EL (cell line): ENCODE results near the gene MCF2L.
"Not testable (repeated sequence)": the region's sequence is repeated elsewhere in the genome, so short reads cannot be mapped to it uniquely, and the experiment has no call there.

ENCODE experiments used
- DNase-seq: peaks from one replicate; pipeline ENCODE4 v3.0.0-alpha.2; 2016

The MCF2L gene, protein sequence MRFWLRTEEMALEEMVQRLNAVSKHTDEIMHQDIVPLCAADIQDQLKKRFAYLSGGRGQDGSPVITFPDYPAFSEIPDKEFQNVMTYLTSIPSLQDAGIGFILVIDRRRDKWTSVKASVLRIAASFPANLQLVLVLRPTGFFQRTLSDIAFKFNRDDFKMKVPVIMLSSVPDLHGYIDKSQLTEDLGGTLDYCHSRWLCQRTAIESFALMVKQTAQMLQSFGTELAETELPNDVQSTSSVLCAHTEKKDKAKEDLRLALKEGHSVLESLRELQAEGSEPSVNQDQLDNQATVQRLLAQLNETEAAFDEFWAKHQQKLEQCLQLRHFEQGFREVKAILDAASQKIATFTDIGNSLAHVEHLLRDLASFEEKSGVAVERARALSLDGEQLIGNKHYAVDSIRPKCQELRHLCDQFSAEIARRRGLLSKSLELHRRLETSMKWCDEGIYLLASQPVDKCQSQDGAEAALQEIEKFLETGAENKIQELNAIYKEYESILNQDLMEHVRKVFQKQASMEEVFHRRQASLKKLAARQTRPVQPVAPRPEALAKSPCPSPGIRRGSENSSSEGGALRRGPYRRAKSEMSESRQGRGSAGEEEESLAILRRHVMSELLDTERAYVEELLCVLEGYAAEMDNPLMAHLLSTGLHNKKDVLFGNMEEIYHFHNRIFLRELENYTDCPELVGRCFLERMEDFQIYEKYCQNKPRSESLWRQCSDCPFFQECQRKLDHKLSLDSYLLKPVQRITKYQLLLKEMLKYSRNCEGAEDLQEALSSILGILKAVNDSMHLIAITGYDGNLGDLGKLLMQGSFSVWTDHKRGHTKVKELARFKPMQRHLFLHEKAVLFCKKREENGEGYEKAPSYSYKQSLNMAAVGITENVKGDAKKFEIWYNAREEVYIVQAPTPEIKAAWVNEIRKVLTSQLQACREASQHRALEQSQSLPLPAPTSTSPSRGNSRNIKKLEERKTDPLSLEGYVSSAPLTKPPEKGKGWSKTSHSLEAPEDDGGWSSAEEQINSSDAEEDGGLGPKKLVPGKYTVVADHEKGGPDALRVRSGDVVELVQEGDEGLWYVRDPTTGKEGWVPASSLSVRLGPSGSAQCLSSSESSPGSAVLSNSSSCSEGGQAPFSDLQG

GRCh38 chr13:112968910-112969691, at the start of gene MCF2L:
MCF2L (plus strand) TSS chr13:112969214; CDS start chr13:112969380, 166 bp downstream.
- peak; percentile 14 for DNase-seq

DNA sequence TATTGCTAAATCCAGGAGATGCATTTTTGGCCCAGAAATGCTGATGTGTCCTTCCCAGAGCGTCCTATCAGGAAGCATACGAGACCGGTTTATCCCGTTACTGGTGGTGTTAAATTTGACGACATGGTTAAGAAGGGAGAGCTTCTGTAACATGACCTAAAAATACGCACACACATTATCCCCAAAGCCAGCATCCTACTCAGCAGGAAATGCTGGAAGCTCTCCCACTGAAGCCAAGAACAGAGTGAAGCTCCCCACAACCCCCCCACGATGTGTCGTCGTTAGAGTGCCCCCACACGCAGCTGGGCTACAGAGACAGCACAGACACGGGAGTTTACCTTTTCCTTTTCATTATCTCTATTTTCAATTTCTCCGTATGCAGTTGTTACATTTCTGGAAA, 45.1 kb upstream of the MCF2L start:
- DNase-seq, result no peak

DNA sequence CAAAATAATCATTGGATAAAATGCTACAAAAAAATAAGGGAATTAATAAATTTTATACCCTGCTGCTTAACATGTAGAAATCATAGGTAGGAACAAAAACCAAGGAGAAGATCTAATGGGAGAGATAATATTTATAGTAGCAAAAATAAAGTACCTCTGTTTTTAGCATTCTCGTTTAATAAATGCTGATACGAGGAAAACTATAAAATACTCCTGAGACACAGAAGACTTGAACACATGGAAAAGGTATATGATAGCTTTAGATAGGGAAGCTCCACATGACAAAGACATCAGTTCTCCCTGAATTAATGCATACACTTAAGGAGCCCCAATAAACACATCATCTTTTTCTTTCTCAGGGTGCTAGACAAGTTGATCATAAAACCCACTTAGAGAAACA, 44.6 kb upstream of the MCF2L start:
- DNase-seq, result no peak

- DNase-seq, result no peak
These were observed 43.0 kb upstream of the MCF2L start for GRCh38 chr13:112926003-112926402.

DNA sequence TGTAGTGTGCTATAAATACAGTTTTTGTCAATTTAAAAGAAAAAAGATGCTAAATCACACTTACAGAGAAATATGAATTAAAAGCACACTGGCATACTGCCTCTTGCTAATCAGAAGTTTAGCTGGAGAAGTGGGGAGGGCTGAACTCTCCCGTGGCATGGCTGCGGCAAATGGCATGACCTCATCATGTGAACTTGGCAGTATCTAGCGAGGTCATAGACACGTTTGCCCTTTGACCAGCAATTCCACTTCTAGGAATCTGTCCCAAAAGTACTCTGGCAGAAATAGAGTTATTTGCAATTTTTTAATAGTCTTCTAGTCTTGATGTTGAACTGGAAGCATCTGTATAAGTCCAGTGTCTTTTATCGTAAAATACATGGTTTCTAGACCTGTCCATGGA, 42.0 kb upstream of the MCF2L start:
- no peak for DNase-seq

DNA sequence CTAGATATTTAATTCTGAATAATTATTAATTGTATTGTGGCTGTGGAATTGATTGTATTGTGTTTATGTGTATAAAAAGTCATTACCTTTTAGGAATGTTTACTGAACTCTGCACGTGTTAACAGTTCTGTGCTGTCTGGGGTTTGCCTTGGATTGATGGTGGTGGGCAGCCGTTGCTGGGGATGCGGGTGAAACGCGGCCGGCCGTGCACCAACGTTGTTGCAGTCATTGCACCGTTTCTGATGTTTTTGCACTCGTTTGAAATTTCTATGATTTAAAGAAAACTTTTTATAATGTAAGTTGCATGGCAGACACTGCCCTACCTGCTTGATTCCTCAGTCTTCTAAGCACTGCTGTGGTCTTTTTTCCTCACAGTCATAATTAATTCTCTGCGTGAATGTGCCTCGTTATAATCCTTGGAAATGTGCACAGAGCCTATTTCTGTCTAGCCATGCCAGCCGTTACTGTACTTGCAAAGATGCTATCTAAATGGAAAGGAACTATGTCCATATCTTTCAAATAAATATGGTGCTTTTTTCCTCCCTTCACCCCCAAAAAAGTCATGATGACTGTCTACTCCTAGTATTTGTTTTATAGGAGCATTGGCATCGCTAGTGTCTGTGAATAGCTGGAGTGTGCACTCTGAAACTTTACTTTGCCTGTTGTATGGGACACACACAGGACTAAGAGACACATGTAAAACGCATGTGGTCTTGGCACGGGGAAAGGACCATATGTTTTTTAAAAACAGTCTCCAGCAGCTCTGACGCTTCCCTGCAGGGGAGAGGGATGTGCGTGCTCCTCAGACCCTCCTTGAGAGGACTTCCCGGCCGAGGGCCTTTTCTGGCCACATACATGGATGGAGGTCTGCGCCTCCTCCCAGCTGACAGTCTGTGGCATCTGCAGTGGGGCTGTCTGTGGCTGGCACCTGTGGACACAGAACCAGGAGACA, 40.7 kb upstream of the MCF2L start:
- DNase-seq, result no peak

DNA sequence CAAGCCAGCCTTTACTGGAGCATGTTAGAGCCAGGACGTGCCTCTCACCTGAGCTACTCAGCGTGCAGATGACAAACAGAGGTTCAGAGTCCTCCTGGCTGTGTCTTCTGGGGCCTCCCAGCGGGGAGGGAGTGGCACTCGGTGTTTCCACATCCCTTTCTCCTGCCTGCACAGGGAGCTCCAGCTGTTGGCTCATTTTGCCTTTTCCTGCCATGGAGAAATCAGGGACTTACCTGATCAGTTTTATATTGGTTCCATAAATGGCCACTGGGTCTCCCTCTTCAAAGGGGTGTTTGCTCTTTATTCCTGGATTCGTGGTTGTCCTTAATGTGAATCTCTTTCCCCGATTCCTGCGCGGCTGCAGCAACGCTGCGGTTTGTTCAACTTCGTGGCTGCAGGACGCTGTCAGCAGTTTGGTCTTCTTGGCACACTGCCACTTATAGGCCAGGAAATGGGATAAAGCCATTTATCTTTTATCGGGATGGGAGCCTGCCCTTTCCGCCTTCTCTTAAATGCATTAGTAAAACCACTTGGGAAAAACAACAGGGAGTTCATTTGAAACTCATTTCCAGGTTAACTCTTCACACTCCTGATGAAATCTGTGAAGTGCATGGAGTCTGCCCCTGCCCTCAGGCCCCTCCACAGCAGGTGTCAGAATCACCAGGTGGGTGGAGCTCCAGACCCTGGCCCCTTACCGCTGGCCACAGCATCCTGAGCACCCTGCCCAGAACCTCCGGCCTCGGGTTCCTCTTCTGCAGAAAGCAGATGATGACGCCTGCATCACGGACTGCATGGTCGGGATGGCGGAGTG, 39.8 kb upstream of the MCF2L start:
- peak; percentile 37 for DNase-seq

DNA sequence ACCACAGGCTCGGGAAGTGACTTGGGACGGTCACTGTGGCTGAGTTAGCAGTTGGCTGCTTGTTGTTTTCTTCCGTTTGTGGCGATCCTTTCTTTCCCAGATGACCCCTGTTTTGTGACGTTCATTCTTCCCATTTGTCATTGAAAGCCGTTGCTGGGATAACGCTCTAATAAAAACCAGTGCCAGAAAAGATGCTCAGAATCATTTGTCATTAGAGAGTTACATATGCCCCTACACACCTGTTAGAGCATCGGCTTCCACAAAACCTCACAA, 39.3 kb upstream of the MCF2L start:
- no peak for DNase-seq

DNA sequence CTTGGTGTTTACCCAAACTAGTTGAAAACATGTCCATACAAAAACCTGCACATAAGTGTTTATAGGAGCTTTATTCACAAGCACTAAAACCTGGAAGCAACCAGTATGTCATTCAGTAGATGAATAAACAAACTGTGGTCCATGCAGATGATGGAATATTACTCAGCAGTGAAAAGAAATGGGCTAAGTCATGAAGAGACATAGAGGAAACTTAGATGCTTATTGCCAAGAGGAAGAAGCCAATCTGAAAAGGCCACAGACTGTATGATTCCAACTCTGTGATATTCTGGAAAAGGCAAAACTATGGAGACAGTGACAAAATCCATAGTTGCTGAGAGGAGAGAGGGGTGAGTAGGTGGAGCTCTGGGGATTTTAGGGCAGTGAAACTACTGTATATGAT, 38.8 kb upstream of the MCF2L start:
- no peak for DNase-seq

DNA sequence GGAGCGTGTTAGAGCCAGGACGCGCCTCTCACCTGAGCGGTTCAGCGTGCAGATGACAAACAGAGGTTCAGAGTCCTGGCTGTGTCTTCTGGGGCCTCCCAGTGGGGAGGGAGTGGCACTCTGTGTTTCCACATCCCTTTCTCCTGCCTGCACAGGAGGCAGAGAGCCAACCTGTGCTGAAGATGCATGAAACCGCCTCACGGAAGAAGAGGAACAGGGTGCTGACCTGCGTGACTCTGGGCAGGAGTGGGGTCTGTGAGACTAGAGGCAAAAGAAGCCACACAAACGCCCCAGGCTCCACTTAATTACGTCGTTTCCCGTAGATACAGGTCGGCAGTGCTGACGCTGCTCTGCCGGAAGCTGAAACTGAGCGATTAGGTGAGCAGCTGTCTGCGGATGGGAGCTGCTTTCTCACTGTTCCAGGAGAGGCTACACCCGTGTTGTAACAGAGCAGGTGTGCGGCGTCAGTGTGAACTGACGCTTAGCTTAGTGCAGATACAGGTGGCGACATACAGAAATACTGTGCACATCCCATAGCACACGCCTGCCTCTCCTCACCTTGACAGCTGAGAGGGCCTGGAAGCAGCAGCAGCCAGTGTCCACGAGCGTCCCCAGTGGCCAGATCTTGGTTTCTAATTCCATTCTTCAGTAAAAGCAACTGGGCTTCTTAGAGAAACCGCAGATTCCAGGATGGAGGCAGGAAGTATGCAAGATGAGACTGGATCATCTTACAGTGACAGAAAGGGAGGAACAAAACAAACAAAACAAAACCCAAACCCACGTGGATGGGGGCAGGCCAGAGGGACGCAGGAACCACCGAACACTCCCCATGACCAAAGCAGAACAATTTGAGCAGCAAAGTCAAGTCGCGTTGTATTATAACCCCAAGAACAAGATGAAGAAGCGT, 37.7 kb upstream of the MCF2L start:
- DNase-seq, result peak; percentile 71

GRCh38 chr13:112932971-112933370, 36.0 kb upstream of the MCF2L start:
- no peak for DNase-seq

GRCh38 chr13:112933649-112934048, 35.4 kb upstream of the MCF2L start:
- no peak for DNase-seq

- no peak for DNase-seq
These were observed 34.9 kb upstream of the MCF2L start for GRCh38 chr13:112934078-112934477.

GRCh38 chr13:112938680-112939079, 30.3 kb upstream of the MCF2L start:
- DNase-seq, result no peak

- no peak for DNase-seq
These were observed 28.8 kb upstream of the MCF2L start for GRCh38 chr13:112940236-112940635.

GRCh38 chr13:112941349-112941748, 27.7 kb upstream of the MCF2L start:
- DNase-seq, result no peak

GRCh38 chr13:112941765-112942164, 27.2 kb upstream of the MCF2L start:
- DNase-seq, result not testable (repeated sequence)

GRCh38 chr13:112942689-112943308, 26.2 kb upstream of the MCF2L start:
- peak; percentile 90 for DNase-seq
